Activated T-helper 1 cell treated with anti-CD3 and anti-CD28 coated beads, Interleukin-12 subunit alpha, Interleukin-12 subunit beta, Interleukin-2, Interleukin-4 antibody, amounts not matched to agents 30 ng/mL and 10 ng/mL and 1 ng/mL, durations not matched to agents 14 hours and 24 hours and 36 hours (primary cell): ENCODE results near the gene C19orf81. TPM values are rescaled to one million over a fixed set of nuclear protein-coding genes. Genes with fewer than 3 reads are reported as not detected.

Experiments
- DNase-seq: peaks from one replicate; pipeline ENCODE4 v3.0.0; 2021; ENCODE audit warnings: low spot score
- H3K27ac Mint-ChIP-seq: one replicate; pipeline ENCODE4 v1.8.0; 2021; ENCODE audit warnings: mild to moderate bottlenecking, mixed read lengths
- H3K27me3 Mint-ChIP-seq: one replicate; pipeline ENCODE4 v1.8.0; 2022; ENCODE audit warnings: mild to moderate bottlenecking, moderate library complexity, mixed read lengths; ENCODE audit not compliant: insufficient read depth
- H3K36me3 Mint-ChIP-seq: one replicate; pipeline ENCODE4 v1.8.0; 2021; ENCODE audit warnings: low read depth, mixed read lengths
- H3K4me1 Mint-ChIP-seq: one replicate; pipeline ENCODE4 v1.8.0; 2021; ENCODE audit warnings: low read depth, mixed read lengths
- H3K4me3 Mint-ChIP-seq: one replicate; pipeline ENCODE4 v1.8.0; 2021; ENCODE audit warnings: mild to moderate bottlenecking, moderate library complexity, mixed read lengths
- H3K9me3 Mint-ChIP-seq: one replicate; pipeline ENCODE4 v1.8.0; 2021; ENCODE audit warnings: mixed read lengths
- intact Hi-C: fragments of 100-400 bp; cut with micrococcal nuclease; formaldehyde crosslinking; loops from one replicate; pipeline ENCODE4 v1.15.1; 2024
- total RNA-seq: library from RNA; stranded (reverse); gene quantifications from 2 replicates; pipeline ENCODE4 v1.2.3, GENCODE V29; 2022

The C19orf81 gene
- total RNA-seq, 1 donor from 2014 or later, result not detected

DNA sequence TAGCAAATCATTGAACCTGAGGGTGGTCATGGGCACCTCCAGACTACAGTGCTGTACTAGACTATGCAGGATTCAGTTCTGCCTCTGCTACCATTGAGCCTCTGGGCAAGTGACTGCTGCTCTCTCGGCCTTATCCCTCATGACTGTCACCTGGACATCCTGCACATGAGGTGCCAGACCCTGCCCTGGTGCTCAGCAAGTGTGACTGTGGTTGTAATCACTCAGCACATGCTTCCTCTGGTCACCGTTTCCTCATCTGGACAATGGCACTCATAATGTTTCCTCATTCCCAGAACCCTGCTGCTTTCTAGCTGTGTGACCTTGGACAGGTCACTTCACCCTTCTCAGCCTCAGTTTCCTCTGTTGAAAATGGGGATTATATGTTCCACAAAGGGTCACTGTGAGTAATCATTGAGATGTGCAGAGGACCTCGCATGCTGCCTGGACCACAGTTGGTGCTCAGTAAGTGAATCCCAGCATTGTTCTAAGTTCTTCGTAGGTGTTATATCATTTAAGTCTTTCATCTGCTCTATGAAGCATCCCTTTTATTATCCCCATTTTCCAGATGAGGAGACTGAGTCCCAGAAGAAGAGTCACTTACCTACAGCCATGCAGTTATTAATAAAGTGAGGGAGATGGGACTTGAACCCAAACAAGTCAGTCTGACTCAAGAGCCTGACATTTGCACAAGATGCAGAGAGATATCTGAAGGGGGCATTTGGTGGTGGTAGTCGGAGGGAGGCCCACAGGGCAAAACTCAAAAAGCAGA lies 12.7 kb upstream of the C19orf81 start:
- Mint-ChIP-seq H3K27me3 (peaks cover 29% of the 10 kb centered on the region), H3K4me1 (no peaks in the 10 kb centered on the region), H3K36me3 (no peaks in the 10 kb centered on the region)

DNA sequence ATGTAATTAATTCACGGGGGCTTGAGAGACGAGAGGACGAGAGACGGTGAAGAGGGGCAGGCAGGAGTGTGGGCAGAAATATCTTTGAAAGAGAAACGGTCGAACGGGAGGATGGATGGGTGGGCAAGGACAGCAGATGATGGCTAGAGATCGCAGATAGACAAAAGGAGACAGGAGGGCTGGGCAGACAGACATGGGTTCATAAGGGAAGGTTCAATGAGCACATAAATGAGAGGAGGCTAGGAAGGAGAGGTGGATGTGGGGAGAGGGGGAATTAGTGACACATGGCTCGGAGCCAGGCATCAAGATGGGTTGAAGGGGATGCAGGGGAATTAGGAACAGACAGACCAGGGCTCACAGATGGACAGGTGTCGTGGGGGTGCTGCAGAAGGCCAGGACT lies 10.6 kb upstream of the C19orf81 start:
- H3K27me3 Mint-ChIP-seq, result peaks cover 29% of the 10 kb centered on the region
- no peak overlapping the region for H3K4me3 Mint-ChIP-seq
- H3K27ac Mint-ChIP-seq, result no peak overlapping the region
- H3K9me3 Mint-ChIP-seq, result peaks cover 13% of the 10 kb centered on the region
- no peaks in the 10 kb centered on the region for H3K36me3 Mint-ChIP-seq
- no peak for DNase-seq
- H3K4me1 Mint-ChIP-seq, result no peaks in the 10 kb centered on the region
- intact Hi-C loops, result no loop called here

More for the DNA sequence above, 12.7 kb upstream of the C19orf81 start:
- no peak for DNase-seq
- no peak overlapping the region for H3K27ac Mint-ChIP-seq
- intact Hi-C loops, result no loop called here
- peaks cover 18% of the 10 kb centered on the region for H3K9me3 Mint-ChIP-seq
- no peak overlapping the region for H3K4me3 Mint-ChIP-seq

DNA sequence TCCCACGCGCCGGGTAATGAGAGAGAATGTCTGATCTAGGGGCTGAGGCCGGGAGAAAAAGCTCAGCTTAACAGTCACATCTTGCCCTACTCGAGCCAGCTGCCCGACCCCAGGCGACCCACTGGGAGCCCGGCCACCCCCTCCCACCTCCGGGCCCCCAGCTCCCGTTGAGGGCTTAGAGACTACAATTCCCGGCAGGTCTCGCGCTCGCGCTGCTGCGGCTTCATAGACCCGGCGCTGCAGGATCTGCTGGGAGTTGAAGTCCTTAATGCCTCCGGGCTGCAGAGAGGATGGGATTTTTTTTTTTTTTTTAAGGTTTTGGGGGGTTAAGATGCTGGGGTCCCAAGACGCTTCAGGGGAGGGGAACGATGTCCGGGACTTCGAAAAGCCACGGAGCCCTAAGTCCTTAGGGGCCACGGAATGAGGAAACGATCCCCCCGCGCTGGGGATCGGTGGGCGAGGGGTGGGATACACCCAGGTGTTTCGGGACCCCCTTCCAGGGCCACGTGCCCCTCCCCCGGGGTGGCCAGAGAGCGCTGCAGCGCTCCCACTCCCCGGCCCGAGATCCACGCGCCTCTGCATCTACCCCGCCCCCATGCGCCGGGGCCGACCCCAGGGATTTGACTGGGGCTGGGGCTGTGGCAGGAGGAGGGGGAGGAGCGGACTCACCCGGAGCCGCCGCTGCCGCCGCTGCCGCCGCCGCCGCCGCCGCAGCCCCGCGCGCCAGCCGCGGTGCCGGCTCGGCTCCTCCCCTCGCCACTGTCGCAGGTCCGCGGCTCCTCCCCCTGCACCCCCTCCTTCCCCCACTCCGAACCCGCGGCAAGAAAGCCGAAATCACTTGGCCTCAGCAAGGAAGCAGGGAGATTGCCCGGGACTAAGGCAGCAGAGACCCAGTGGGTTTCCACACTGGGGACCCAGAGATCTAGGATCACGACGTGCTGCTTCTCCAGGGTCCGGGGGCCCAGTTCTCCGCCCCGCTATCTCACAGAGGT lies 9.8 kb upstream of the C19orf81 start, which contains the start of gene SYT3:
Gene SYT3 (minus strand): TSS at position 761 of the 992 bp plus-strand sequence. CDS start 2,470 bp downstream, outside the sequence.
- Mint-ChIP-seq H3K27ac (no peak within 1 kb of the TSS), H3K9me3 (peaks cover 7% of the 10 kb centered on the region), H3K4me3 (no peak within 1 kb of the TSS), H3K36me3 (no peaks in the 10 kb centered on the region), H3K4me1 (no peaks in the 10 kb centered on the region), H3K27me3 (peaks cover 29% of the 10 kb centered on the region)
- DNase-seq, result no peak
- intact Hi-C loops, result no loop called here

DNA sequence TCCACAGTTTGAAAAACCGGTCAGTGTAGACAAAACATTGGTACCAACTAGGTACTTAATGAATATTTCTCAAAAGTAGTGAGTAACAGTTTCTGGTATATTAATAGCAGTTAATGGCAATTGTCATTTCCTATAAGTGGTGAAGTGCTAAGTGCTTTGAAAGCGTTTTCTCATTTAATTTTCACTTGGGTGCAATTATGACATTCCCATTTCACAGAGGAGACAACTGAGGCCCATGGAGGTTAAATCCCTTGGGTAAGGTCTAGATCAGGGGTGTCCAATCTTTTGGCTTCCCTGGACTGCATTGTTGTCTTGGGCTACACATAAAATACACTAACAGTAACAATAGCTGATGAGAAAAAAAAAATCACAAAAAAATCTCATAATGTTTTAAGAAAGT lies 8.9 kb upstream of the C19orf81 start:
- Mint-ChIP-seq H3K9me3 (peaks cover 3% of the 10 kb centered on the region), H3K4me1 (no peaks in the 10 kb centered on the region), H3K4me3 (no peak overlapping the region), H3K27ac (no peak overlapping the region), H3K27me3 (peaks cover 29% of the 10 kb centered on the region), H3K36me3 (no peaks in the 10 kb centered on the region)
- DNase-seq, result no peak
- intact Hi-C loops, result no loop called here

DNA sequence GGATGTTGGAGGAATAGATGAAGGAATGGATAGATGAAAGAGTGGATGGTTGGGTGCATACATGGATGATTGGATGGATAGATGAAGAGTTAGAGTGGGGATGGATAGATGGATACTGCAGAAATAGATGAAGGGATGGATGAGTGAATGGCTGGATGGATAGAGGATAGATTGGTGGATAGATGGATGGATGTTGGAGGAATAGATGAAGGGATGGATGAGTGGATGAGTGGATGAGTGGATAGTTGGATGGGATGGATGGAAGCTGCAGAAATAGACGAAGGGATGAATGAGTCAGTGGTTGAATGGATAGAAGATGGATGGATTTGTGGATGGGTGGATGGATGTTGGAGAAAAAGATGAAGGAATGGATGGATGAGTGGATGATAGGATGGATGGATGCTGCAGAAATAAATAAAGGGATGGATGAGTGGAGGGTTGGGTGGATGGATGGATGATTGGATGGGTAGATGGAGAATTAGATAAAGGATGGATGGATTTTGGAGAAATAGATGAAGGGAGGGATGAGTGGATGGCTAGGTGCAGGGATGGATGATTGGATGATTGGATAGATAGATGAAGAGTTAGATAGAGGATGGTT lies 4.8 kb upstream of the C19orf81 start:
- DNase-seq, result no peak
- intact Hi-C loops, result no loop called here
- Mint-ChIP-seq H3K27me3 (peaks cover 8% of the 10 kb centered on the region), H3K27ac (no peak overlapping the region), H3K36me3 (no peaks in the 10 kb centered on the region), H3K4me1 (no peaks in the 10 kb centered on the region), H3K9me3 (no peaks in the 10 kb centered on the region), H3K4me3 (no peak overlapping the region)

DNA sequence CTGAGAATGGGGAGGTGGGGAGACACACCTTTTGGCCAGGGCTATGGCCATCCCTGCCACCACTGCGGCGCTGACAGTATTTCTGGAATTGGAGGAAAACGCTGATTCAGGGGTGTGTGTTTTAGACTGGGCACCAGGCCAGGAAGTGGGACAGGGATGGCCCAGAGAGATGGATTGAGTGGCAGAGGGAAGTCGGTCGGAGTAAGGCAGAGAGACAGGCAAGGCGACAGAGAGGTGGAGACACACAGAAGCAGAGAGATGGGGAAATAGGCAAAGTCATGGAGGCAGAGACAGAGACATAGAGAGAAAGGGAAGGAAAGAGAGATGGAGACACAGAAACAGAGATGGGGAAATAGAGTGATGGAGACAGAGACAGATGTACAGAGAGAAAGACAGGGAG lies 4.1 kb upstream of the C19orf81 start:
- Mint-ChIP-seq H3K27ac (no peak overlapping the region), H3K27me3 (peaks cover 7% of the 10 kb centered on the region), H3K36me3 (no peaks in the 10 kb centered on the region), H3K4me3 (no peak overlapping the region), H3K4me1 (no peaks in the 10 kb centered on the region), H3K9me3 (no peaks in the 10 kb centered on the region)
- intact Hi-C loops, result no loop called here
- DNase-seq, result no peak

DNA sequence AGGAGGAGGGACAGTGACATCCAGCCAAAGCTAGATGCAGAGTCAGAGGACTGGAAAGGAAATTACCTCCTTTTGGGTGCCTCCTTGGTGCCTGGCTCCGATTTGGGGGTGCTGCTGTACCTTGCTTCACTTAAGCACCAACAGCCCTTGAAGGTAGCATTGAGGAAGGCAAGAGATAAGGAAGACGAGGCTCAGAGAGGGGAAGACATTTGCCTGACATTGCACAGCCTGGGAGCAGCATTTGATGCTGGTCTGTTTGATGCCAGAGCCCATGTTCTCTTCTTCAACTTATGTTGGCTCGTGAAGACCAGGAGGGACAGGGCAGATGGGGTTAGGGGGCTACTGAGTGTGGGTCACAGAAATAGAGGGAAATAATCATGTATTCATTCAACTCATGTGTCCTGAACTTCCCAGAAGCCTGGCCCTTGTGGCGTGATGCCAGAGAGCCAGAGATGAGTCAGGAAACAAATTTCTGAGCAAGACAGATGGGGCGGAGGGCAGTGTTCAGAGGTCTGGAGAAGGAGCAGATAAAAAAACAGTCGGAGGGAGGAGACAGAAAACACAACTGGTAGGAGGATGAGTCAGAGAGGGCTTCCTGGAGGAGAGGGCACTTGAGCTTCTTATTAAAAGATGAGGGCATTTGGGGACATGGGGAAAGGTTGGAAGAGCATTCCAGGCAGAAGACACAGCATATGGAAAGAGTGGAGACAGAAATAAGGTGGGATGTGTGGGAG lies 3.0 kb upstream of the C19orf81 start:
- DNase-seq, result no peak
- intact Hi-C loops, result no loop called here
- Mint-ChIP-seq H3K4me1 (no peaks in the 10 kb centered on the region), H3K9me3 (no peaks in the 10 kb centered on the region), H3K36me3 (no peaks in the 10 kb centered on the region), H3K4me3 (no peak overlapping the region), H3K27me3 (peaks cover 2% of the 10 kb centered on the region), H3K27ac (no peak overlapping the region)

DNA sequence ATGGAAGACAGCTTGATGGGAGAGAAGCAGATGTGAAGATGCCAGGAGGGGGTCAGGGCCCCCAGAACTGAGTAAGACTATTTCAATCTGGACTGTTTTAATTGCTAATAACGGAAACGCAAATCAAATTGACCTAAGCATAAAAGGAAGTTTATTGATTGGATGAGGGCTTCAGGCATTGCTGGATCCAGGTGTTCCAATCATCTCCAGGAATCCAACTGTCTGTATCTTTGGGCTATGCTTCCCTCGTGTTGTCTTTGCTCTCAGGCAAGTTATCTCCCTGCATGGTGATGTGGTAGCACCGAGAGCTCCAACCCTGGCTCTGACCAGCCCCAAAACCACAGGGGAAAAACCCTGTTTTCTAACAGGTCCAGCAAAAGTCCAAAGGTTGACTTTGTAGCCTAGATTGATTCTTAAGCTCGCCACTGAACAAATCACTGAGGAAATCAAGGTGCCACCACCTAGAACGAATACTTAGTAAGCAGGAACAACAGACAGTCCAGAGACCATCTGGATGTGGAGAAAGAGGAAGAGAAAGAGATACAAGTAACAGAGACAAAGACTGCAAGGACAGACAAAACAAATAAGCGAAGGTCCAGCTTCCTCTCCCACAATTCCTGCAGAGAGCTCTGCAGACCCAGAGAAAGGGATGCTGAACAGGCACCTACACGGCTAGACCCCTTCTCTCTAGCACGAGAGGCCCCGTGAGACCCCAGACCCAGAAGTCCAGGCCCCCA lies 1.2 kb upstream of the C19orf81 start:
- Mint-ChIP-seq H3K9me3 (no peaks in the 10 kb centered on the region), H3K27me3 (peaks cover 2% of the 10 kb centered on the region), H3K4me3 (no peak overlapping the region), H3K27ac (no peak overlapping the region), H3K4me1 (no peaks in the 10 kb centered on the region), H3K36me3 (no peaks in the 10 kb centered on the region)
- DNase-seq, result no peak
- intact Hi-C loops, result no loop called here

DNA sequence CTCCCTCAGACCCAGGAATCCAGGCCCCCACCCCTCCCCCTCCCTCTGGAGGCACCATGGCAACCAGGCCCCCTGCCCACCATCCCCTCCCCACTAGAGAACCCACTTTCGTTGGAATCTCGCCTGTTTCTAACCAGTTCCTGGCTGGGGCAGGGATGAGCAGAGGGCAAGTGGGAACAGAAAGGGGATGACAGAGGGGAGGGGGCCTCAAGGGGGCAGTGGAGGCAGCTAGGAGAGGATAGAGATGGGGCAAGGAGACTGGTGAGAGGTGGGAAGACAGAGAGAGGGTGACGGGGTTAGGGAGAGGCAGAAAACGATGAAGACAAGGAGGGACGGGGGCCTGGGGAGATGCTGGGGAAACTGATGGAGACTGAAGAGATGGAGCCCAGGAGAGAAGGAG lies 586 bp upstream of the C19orf81 start:
- intact Hi-C loops, result no loop called here
- DNase-seq, result no peak
- Mint-ChIP-seq H3K4me3 (no peak overlapping the region), H3K4me1 (no peaks in the 10 kb centered on the region), H3K27ac (no peak overlapping the region), H3K27me3 (peaks cover 7% of the 10 kb centered on the region), H3K9me3 (no peaks in the 10 kb centered on the region), H3K36me3 (no peaks in the 10 kb centered on the region)

DNA sequence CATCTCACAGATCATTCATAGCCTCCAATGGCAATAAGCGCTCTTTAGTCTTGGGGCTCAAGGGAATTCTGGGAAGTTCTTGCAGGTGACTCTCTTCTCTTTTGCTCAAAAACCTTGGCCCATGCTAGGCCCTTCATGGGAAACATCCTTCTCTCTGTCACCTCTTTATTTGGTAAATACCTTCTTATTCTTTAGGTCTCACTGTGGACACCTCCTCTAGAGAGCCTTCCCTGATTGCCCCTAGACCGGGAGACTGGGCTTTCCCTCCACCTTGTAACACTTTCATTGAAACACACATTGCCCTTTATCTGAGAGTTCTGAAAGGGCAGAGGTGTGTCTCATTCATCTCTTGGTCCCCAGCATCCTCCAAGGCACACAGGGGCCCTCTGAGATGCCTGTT lies 1.9 kb downstream of the C19orf81 start:
- Mint-ChIP-seq H3K27me3 (peaks cover 7% of the 10 kb centered on the region), H3K36me3 (no peaks in the 10 kb centered on the region), H3K4me1 (no peaks in the 10 kb centered on the region), H3K27ac (no peak overlapping the region), H3K4me3 (no peak overlapping the region), H3K9me3 (peaks cover 5% of the 10 kb centered on the region)
- intact Hi-C loops, result no loop called here
- DNase-seq, result no peak

DNA sequence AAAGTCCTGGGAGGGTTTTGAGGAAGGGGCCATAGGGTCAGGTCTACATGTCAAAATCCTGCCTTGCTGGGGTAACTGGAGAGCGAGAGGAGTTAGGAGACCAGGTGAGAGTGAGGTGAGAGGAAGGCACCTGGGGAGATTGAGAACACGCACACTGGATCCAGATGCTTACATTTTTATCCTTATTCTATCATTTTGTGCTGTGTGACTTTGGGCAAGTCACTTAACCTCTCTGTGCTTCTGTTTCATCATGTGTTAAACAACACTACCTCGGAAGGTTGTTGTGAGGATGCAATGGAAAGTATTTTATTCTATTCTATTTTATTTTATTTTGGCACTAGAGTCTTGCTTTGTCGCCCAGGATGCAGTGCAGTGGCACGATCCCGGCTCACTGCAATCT lies 3.5 kb downstream of the C19orf81 start:
- DNase-seq, result no peak
- no peak overlapping the region for H3K27ac Mint-ChIP-seq
- H3K36me3 Mint-ChIP-seq, result no peaks in the 10 kb centered on the region
- peaks cover 6% of the 10 kb centered on the region for H3K4me1 Mint-ChIP-seq
- H3K4me3 Mint-ChIP-seq, result no peak overlapping the region
- peaks cover 12% of the 10 kb centered on the region for H3K27me3 Mint-ChIP-seq
- intact Hi-C loops, result no loop called here
- H3K9me3 Mint-ChIP-seq, result peaks cover 11% of the 10 kb centered on the region

DNA sequence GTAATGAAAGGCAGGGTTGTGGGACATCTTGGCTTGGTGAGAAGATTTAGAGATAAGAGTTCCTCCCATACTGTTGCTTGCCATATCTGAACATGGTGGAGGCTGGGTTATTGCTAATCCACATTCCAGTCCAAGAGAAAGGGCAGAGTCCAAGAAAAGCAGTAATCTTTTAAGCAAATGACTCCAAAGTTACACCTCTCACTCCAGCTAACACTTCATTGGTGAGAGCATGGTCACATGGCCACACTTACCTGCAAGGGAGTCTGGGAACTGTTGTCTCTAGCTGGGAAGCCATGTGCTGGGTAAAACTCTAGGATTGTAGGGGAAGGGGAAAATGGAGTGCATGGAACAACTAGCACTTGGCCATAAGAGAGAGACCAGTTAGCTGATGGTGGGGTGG lies 5.6 kb downstream of the C19orf81 start:
- peaks cover 15% of the 10 kb centered on the region for H3K4me1 Mint-ChIP-seq
- H3K27ac Mint-ChIP-seq, result no peak overlapping the region

More for the DNA sequence above, 5.6 kb downstream of the C19orf81 start:
- Mint-ChIP-seq H3K4me3 (no peak overlapping the region), H3K27me3 (peaks cover 18% of the 10 kb centered on the region), H3K9me3 (peaks cover 19% of the 10 kb centered on the region), H3K36me3 (no peaks in the 10 kb centered on the region)
- no peak for DNase-seq
- intact Hi-C loops, result loop anchor here (5.0 kb wide), 1 partner anchor 328 kb away; the partner anchor contains the start of gene KCNC3
